Activated T-cell treated with anti-CD3 and anti-CD28 coated beads, Interleukin-2, amount 50 U/mL, for 4 hours (primary cell): ENCODE data around the gene ATXN3L. TPM values are rescaled to one million over a fixed set of nuclear protein-coding genes. Genes with fewer than 3 reads are reported as not detected.

Experiments
- ATAC-seq, 2 donors: fragments of 200-7000 bp; cut with Tn5 transposase; one replicate each; pipeline ENCODE4 v1.10.0; 2021
- DNase-seq: peaks from one replicate; pipeline ENCODE4 v3.0.0-alpha.2; 2020
- H3K27me3 Mint-ChIP-seq: one replicate; pipeline ENCODE4 v1.8.0; 2021; ENCODE audit warnings: low read depth, mixed read lengths
- H3K36me3 Mint-ChIP-seq: one replicate; pipeline ENCODE4 v1.8.0; 2022; ENCODE audit warnings: mixed read lengths; ENCODE audit not compliant: insufficient read depth
- H3K4me1 Mint-ChIP-seq: one replicate; pipeline ENCODE4 v1.8.0; 2021; ENCODE audit warnings: low read depth, mixed read lengths
- H3K4me3 Mint-ChIP-seq: one replicate; pipeline ENCODE4 v1.8.0; 2021; ENCODE audit warnings: mild to moderate bottlenecking, moderate library complexity, mixed read lengths
- H3K9me3 Mint-ChIP-seq: one replicate; pipeline ENCODE4 v1.8.0; 2021; ENCODE audit warnings: mixed read lengths
- total RNA-seq, 3 donors: library from RNA; stranded (reverse); gene quantifications; one replicate each; pipeline ENCODE4 v1.2.1, GENCODE V29; 2021

Gene ATXN3L
- total RNA-seq: not detected

DNA sequence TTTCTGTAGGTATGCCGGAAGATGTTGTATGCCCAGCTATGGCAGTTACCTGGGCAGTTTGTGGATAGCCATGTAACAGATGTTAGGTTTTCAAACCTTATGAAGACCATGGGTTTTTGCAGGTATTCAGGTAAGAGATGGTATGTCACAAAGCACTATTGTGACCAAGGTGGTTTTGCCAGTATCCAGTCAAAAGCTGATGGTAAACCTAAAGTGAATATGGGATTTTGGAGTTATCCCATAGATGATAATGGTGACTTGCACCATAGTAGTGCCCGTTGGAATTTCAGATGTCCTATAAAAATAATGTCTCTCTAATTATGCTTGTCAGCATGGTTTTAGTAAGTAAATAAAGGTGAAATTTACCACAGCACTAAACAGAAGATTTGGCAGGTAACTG lies at the start of gene ATXN3L:
ATXN3L (minus strand) TSS at position 101 of the 400 bp plus-strand sequence. CDS start 119 bp downstream, outside the sequence.
- H3K36me3 Mint-ChIP-seq: no peaks in the 10 kb centered on the region
- no peak for ATAC-seq
- no peaks in the 10 kb centered on the region for H3K9me3 Mint-ChIP-seq
- no peaks in the 10 kb centered on the region for H3K27me3 Mint-ChIP-seq
- H3K4me1 Mint-ChIP-seq: no peaks in the 10 kb centered on the region
- no peak within 1 kb of the TSS for H3K4me3 Mint-ChIP-seq
- no peak for DNase-seq

DNA sequence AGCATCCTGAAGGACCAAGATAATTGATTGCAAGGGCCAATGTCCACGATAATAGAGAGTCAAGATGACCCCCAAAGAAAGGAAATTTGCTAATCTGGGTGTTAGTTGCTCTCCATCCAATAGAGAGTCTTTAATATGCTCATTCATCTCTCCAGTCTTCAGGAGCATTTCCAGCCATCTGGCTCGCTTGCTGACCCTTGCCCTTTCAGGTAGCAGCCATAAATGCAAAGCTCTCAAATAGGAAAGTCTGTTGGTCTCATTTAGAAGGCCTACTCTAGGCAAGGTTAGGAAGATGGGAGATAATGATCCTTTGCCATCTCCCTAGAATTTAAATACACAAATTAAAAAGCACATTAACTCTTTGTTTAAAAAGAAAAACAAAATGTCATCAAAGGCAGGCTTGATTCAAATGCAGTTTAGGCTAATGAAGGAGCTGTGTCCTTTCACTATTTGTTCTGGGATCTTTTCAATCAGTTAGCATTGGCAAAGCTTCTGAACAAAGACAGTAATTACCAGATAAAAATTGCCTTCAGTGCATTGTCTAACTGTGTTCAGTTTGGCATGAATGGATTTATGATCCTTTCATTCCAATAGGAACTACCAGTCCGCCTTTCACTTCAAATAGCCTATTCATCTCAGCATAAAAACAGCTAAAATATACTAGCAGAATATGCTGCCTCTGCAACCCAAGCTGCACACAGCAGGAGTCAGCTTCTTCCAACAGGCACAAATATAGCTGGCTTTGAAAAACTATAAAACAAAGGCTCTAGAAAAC lies 49.6 kb upstream of the ATXN3L start:
- peaks cover 11% of the 10 kb centered on the region for H3K4me1 Mint-ChIP-seq
- H3K9me3 Mint-ChIP-seq: no peaks in the 10 kb centered on the region
- ATAC-seq (no peak), DNase-seq (no peak)
- H3K27me3 Mint-ChIP-seq: no peaks in the 10 kb centered on the region
- H3K4me3 Mint-ChIP-seq: no peak overlapping the region
- H3K36me3 Mint-ChIP-seq: no peaks in the 10 kb centered on the region

DNA sequence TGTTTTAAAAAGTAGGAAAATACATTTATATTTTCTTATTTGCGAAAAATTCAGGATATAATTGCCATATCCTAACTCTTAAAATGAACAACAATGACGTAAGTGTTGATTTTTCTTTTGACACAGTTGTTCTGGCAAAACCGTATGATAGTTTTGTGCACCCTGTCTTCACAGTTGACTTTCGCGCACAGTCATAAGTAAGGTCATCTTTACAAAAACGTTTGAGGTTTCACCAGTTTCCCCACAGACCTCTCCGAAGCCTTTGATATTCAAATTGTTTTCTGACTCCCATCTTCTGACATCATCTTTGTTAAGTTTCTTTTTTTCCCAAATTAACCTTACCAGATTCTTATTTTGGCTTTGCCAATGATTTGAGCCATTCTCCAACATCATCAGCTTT lies 48.1 kb upstream of the ATXN3L start:
- Mint-ChIP-seq H3K4me1 (peaks cover 6% of the 10 kb centered on the region), H3K36me3 (no peaks in the 10 kb centered on the region), H3K9me3 (no peaks in the 10 kb centered on the region), H3K27me3 (no peaks in the 10 kb centered on the region), H3K4me3 (no peak overlapping the region)
- peak in 1 of 2 donors; percentile 48 for ATAC-seq
- no peak for DNase-seq

DNA sequence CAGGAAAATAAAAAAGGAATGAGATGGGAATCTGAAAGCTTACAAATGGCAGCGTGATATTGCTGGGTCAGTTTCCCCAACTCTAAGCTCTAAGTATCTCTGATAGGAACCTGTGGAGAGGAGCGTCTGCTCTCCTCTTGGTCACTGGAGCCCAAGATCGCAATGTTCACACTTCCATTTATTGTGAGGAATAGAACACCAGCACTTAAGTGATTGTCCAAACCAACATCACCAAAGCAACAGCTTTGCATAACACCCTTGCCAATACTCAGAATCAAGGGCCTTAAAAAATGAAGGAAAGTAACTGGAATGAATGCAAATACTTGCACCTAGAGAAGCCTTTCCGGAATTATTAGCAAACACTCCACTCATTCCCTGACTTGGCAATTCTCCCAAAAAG lies 46.8 kb upstream of the ATXN3L start:
- H3K4me3 Mint-ChIP-seq: no peak overlapping the region
- no peaks in the 10 kb centered on the region for H3K9me3 Mint-ChIP-seq
- ATAC-seq: no peak

DNA sequence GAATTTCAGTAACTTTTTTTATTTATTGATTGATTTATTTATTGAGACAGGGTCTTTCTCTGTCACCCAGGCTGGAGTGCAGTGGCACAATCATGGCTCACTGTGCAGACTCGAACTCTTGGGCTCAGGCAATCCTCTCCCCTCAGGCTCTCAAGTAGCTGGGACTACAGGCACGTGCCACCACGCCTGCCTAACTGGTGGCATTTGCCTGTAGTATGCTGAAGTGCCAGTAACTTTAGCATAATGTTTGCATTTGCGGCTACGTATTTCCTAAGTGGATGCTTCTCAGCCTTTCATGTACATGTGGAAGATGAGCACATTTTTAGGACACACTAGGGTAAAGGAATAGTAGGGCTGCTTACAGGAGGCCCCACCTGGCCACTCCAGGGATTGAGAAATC lies 45.3 kb upstream of the ATXN3L start:
- no peak for ATAC-seq
- no peaks in the 10 kb centered on the region for H3K36me3 Mint-ChIP-seq
- no peak overlapping the region for H3K4me3 Mint-ChIP-seq
- H3K4me1 Mint-ChIP-seq: peaks cover 5% of the 10 kb centered on the region
- no peak for DNase-seq
- H3K27me3 Mint-ChIP-seq: no peaks in the 10 kb centered on the region
- H3K9me3 Mint-ChIP-seq: no peaks in the 10 kb centered on the region

More for the DNA sequence above, 46.8 kb upstream of the ATXN3L start:
- Mint-ChIP-seq H3K4me1 (peaks cover 5% of the 10 kb centered on the region), H3K27me3 (no peaks in the 10 kb centered on the region), H3K36me3 (no peaks in the 10 kb centered on the region)
- DNase-seq: no peak

DNA sequence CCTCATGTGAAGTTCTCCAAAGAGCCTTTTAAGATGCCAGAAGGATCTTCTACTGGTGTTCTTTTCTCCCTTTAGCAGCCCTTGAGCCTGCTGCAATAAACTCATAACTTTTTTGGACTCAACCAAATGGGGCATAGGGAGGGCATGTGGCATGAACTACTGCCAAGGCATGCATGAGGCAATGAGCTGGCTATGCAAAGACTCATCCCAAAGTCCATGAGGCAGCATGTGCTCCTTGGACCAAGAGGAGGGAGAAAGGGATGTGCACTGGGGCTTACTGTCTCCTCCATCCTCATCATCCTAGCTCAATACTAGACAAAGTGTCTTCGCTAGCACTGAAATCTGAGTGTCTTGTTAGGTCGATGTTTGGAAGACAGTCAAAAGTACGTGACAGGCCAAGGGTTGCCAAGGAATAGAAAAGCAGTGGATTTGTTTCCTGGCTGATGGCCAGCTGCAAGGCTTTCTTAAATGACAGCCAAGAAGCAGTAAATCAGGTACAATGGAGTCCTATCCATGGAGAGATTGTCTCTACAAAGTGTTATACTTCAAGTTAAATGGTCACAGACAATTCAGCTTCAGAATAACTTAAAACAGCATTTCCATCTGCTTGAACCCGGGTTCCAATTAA lies 44.5 kb upstream of the ATXN3L start:
- H3K4me1 Mint-ChIP-seq: peaks cover 5% of the 10 kb centered on the region
- H3K36me3 Mint-ChIP-seq: no peaks in the 10 kb centered on the region
- ATAC-seq: no peak
- H3K9me3 Mint-ChIP-seq: no peaks in the 10 kb centered on the region
- no peak for DNase-seq
- no peak overlapping the region for H3K4me3 Mint-ChIP-seq
- no peaks in the 10 kb centered on the region for H3K27me3 Mint-ChIP-seq

DNA sequence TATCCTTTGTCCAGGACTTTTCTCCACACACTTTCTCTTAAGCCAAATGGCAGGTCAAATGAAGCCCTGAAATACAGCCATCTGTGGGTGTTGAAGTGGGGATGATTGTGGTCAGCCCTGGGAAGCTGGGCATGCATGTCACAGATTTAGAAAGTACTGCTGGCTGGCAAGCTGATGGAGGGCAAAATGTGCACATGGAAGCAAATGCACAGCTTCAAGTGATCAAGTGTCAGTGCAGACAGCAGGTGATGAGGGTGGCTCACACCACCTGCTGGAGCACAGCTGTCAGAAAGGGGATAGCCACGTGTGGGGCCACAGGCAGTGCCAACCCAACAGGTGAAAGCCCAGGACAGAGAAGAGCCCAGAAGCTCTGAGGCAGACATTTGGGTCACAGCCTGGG lies 40.3 kb upstream of the ATXN3L start:
- no peak for ATAC-seq
- Mint-ChIP-seq H3K4me3 (no peak overlapping the region), H3K9me3 (no peaks in the 10 kb centered on the region), H3K36me3 (no peaks in the 10 kb centered on the region), H3K27me3 (no peaks in the 10 kb centered on the region), H3K4me1 (no peaks in the 10 kb centered on the region)
- no peak for DNase-seq

DNA sequence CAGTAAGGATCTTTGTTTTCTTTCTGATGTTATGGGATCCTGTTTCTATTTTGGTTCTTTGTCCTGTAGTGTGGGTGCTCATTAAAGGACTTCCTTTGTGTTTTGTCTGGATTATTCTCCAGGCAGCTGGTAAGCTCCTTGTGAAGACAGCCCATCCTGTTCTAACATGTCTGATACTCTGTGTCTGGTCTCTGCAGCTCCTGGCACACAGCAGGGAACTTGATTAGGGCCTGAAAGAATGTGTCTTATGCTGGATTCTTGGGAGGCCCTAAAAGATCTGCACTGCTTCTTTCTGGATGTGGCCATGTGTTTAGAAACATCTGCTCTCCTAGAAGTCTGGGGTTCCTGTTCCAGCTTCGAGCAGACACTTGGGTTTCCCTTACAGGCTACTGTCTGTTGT lies 38.1 kb upstream of the ATXN3L start:
- no peak overlapping the region for H3K4me3 Mint-ChIP-seq
- no peaks in the 10 kb centered on the region for H3K9me3 Mint-ChIP-seq
- no peak for DNase-seq
- no peaks in the 10 kb centered on the region for H3K36me3 Mint-ChIP-seq
- no peaks in the 10 kb centered on the region for H3K27me3 Mint-ChIP-seq
- no peak for ATAC-seq
- H3K4me1 Mint-ChIP-seq: no peaks in the 10 kb centered on the region

DNA sequence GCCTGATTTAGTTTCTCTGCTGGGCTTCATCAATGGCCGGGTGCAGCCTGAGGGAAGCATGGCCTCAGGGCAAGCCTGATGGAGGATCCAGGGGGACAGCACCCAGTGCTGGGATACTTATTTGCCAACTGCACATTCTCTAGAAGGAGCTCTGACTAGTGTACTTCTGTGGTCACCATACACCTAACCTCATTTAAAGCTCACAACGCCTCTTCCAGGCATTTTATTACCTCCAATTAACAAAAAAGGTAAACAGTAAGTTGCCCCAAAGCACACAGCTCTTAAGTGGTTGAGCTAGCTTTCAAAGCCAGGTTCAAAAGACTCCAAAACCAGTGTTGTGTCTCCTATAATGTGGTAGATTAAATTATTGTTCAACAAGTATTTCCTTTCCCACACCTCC lies 26.8 kb upstream of the ATXN3L start:
- no peak for ATAC-seq
- Mint-ChIP-seq H3K4me1 (no peaks in the 10 kb centered on the region), H3K4me3 (no peak overlapping the region), H3K36me3 (no peaks in the 10 kb centered on the region), H3K27me3 (no peaks in the 10 kb centered on the region), H3K9me3 (no peaks in the 10 kb centered on the region)
- DNase-seq: no peak

DNA sequence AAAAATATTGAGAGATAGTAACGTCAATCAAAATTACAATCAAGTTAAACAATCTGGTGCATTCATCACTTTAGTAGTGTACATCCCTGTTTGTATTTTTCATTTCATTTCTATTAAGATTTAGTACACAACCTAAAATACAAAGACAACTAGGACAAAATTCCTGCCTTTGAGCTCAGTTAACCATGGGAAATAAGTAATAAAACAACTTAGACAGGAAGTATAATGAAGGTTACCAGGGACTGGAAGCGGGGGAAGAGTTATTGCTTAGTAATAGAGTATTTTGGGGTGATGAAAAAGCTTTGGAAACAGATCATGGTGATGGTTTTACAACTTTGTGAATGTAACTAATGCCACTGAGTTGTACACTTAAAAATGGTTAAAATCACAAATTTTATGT lies 25.6 kb upstream of the ATXN3L start:
- DNase-seq (no peak), ATAC-seq (no peak)
- H3K4me3 Mint-ChIP-seq: no peak overlapping the region
- no peaks in the 10 kb centered on the region for H3K27me3 Mint-ChIP-seq
- H3K36me3 Mint-ChIP-seq: no peaks in the 10 kb centered on the region
- no peaks in the 10 kb centered on the region for H3K4me1 Mint-ChIP-seq
- no peaks in the 10 kb centered on the region for H3K9me3 Mint-ChIP-seq

DNA sequence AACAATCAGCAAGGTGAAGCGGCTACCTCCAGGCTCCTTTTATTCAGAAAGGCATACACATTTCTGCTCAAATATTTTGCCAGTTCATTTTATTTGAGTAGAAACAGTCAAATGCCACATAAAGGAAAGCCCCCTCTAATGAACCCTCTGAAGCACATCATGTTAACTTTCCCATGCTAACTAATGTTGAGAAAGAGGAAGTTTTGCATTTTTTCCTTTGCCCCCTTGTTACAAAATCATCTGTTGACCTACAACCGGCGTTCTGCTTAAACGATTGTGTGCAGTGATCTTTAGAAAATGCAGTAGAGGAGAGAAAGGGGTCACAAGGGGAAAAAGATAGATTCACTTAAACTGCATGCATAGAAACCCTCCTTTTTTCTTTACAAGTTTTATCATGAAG lies 25.2 kb upstream of the ATXN3L start:
- Mint-ChIP-seq H3K4me3 (no peak overlapping the region), H3K36me3 (no peaks in the 10 kb centered on the region), H3K4me1 (no peaks in the 10 kb centered on the region), H3K9me3 (no peaks in the 10 kb centered on the region), H3K27me3 (no peaks in the 10 kb centered on the region)
- DNase-seq (no peak), ATAC-seq (no peak)

DNA sequence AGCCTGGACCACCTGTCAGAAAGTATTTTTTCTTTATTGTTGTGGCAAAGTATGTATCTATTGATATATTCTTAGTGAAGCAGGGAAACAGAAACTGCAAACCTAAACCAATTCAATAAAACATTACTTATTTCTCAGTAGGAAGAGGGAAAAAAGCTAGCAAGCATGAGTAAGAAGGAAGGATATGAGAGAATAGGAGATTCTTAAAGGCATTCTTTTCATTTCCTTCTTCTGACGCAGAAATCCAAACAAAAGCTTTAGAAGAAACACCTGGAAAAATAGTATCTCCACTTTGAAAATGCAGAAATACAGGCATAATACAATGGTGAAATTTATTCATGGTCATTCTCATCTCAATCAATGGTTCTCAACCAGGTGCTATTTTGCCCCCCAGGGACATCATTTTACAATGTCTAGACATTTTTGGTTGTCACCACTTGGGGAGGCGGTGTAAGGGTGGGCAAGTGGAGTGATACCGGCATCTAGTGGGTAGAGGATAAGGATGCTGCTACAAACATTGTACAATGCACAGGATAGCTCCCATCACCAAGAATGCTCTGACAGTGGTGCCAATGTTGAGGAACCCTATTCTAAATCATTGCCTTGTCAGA lies 21.7 kb upstream of the ATXN3L start:
- no peaks in the 10 kb centered on the region for H3K9me3 Mint-ChIP-seq
- ATAC-seq (no peak), DNase-seq (no peak)
- H3K4me3 Mint-ChIP-seq: no peak overlapping the region
- no peaks in the 10 kb centered on the region for H3K4me1 Mint-ChIP-seq
- H3K27me3 Mint-ChIP-seq: no peaks in the 10 kb centered on the region
- no peaks in the 10 kb centered on the region for H3K36me3 Mint-ChIP-seq

DNA sequence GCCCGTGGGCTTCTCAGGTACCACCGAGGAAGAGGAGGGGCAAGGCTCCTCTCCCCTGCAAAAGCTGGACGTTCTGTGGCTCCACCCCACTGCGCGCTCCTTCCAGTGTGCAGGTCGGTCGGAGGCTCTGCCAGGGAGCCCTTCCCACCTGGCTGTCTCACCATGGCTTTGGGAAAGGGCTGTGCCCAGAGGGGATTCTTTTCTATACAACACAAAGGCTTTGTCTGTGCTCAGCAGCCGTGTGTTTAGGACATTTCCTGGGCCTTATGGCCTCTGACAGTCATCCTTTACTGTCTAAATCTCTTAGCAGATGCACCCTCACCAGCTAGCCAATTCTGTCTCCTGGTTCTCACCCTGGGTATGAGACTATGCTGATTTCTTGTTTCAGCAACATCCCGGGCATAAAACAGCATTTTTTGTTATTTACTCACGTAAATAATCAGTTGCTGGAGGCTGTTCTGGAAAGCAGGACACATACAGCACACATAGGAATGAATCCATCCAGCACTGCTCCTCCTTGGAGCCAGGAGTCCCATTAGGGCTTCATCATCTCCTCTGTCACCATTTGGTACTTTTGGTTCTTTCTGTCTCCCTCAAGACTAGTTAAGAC lies 20.4 kb upstream of the ATXN3L start:
- Mint-ChIP-seq H3K27me3 (no peaks in the 10 kb centered on the region), H3K4me3 (no peak overlapping the region), H3K4me1 (no peaks in the 10 kb centered on the region), H3K9me3 (no peaks in the 10 kb centered on the region), H3K36me3 (no peaks in the 10 kb centered on the region)
- no peak for DNase-seq
- no peak for ATAC-seq

DNA sequence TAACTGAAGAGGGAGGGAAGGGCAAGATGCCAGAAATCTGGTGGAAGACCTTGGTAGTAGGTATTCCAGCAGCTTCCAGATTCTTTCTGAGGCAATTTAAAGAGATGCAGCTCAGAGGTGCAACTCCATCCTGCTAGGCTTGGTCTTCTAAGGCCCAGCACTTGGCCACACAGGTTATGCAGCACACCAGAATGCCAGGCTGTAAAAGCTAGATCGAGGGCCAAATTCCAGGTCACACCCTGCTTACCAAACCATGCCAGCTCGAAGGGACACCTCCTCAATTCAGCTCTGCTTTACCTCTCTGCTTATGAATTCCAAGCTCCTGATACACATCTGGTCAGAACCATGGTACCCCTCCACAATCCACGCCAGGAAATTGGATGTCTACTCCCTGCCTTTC lies 19.8 kb upstream of the ATXN3L start:
- DNase-seq (no peak), ATAC-seq (no peak)
- Mint-ChIP-seq H3K4me3 (no peak overlapping the region), H3K27me3 (no peaks in the 10 kb centered on the region), H3K4me1 (no peaks in the 10 kb centered on the region), H3K36me3 (no peaks in the 10 kb centered on the region), H3K9me3 (no peaks in the 10 kb centered on the region)
